ENCODE data around the gene PTEN. TPM values are rescaled to one million over a fixed set of nuclear protein-coding genes. Genes with fewer than 3 reads are reported as not detected.

Gene PTEN
- total RNA-seq, 1 donor from 2014 or later, result 90.3 TPM

- Mint-ChIP-seq H3K4me1 (ENCODE audit: low read depth, unreplicated experiment) (peaks cover 5% of the 10 kb centered on the region), H3K27ac (ENCODE audit: unreplicated experiment) (no peak overlapping the region), H3K4me3 (ENCODE audit: unreplicated experiment) (no peak overlapping the region), H3K9me3 (ENCODE audit: unreplicated experiment) (no peaks in the 10 kb centered on the region), H3K36me3 (ENCODE audit: low read depth, unreplicated experiment) (peaks cover 19% of the 10 kb centered on the region), H3K27me3 (ENCODE audit: low read depth, unreplicated experiment) (no peaks in the 10 kb centered on the region)
- no peak for DNase-seq (ENCODE audit: low read depth)
- Histone ChIP-seq H3K9ac (ENCODE audit: low read length) (no peak overlapping the region), H3K4me1 (ENCODE audit: insufficient read depth, low read length) (no peaks in the 10 kb centered on the region), H3K4me2 (ENCODE audit: low read length) (no peak overlapping the region), H3K27me3 (ENCODE audit: insufficient read depth, low read length) (no peaks in the 10 kb centered on the region), H2AFZ (ENCODE audit: low read depth, low read length) (no peak overlapping the region), H4K20me1 (ENCODE audit: insufficient read depth, low read length) (peaks cover 73% of the 10 kb centered on the region), H3K79me2 (ENCODE audit: insufficient read depth, low read length) (peaks cover 98% of the 10 kb centered on the region), H3K9me3 (ENCODE audit: insufficient read depth, low read depth, low read length) (no peaks in the 10 kb centered on the region), H3K4me3 (ENCODE audit: insufficient read depth, low read depth, low read length) (no peak overlapping the region), H3K36me3 (ENCODE audit: insufficient read depth, low read length) (peaks cover 5% of the 10 kb centered on the region), H3K27ac (ENCODE audit: low read depth, low read length) (no peak overlapping the region)
- FAIRE-seq, result no peak
- TF ChIP-seq, protein P1, sequence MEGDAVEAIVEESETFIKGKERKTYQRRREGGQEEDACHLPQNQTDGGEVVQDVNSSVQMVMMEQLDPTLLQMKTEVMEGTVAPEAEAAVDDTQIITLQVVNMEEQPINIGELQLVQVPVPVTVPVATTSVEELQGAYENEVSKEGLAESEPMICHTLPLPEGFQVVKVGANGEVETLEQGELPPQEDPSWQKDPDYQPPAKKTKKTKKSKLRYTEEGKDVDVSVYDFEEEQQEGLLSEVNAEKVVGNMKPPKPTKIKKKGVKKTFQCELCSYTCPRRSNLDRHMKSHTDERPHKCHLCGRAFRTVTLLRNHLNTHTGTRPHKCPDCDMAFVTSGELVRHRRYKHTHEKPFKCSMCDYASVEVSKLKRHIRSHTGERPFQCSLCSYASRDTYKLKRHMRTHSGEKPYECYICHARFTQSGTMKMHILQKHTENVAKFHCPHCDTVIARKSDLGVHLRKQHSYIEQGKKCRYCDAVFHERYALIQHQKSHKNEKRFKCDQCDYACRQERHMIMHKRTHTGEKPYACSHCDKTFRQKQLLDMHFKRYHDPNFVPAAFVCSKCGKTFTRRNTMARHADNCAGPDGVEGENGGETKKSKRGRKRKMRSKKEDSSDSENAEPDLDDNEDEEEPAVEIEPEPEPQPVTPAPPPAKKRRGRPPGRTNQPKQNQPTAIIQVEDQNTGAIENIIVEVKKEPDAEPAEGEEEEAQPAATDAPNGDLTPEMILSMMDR (IDR thresholded peaks at IDR 0.05; ENCODE audit: insufficient read depth, low read depth, low read length), result no peak
- TF ChIP-seq EZH2 (IDR thresholded peaks at IDR 0.05; ENCODE audit: insufficient read depth, low read length), result no peak
Observed at GRCh38 chr10:87886635-87887034, 23.2 kb downstream of the PTEN start.

- H3K4me1 Mint-ChIP-seq (ENCODE audit: low read depth, unreplicated experiment), result peaks cover 5% of the 10 kb centered on the region
- DNase-seq (ENCODE audit: low read depth) (no peak), FAIRE-seq (no peak)
- no peak for TF ChIP-seq EZH2 (IDR thresholded peaks at IDR 0.05; ENCODE audit: insufficient read depth, low read length)
- TF ChIP-seq, protein P1 (IDR thresholded peaks at IDR 0.05; ENCODE audit: insufficient read depth, low read depth, low read length), result no peak
- H3K4me3 Mint-ChIP-seq (ENCODE audit: unreplicated experiment), result no peak overlapping the region
- Histone ChIP-seq H3K9ac (ENCODE audit: low read length) (no peak overlapping the region), H3K9me3 (ENCODE audit: insufficient read depth, low read depth, low read length) (no peaks in the 10 kb centered on the region), H3K79me2 (ENCODE audit: insufficient read depth, low read length) (peaks cover 100% of the 10 kb centered on the region), H4K20me1 (ENCODE audit: insufficient read depth, low read length) (peaks cover 72% of the 10 kb centered on the region), H3K27me3 (ENCODE audit: insufficient read depth, low read length) (no peaks in the 10 kb centered on the region), H3K4me3 (ENCODE audit: insufficient read depth, low read depth, low read length) (no peak overlapping the region), H3K4me1 (ENCODE audit: insufficient read depth, low read length) (no peaks in the 10 kb centered on the region), H3K36me3 (ENCODE audit: insufficient read depth, low read length) (peaks cover 5% of the 10 kb centered on the region), H2AFZ (ENCODE audit: low read depth, low read length) (no peak overlapping the region), H3K4me2 (ENCODE audit: low read length) (no peak overlapping the region), H3K27ac (ENCODE audit: low read depth, low read length) (no peak overlapping the region)
- no peaks in the 10 kb centered on the region for H3K27me3 Mint-ChIP-seq (ENCODE audit: low read depth, unreplicated experiment)
- no peak overlapping the region for H3K27ac Mint-ChIP-seq (ENCODE audit: unreplicated experiment)
- H3K9me3 Mint-ChIP-seq (ENCODE audit: unreplicated experiment), result no peaks in the 10 kb centered on the region
- peaks cover 14% of the 10 kb centered on the region for H3K36me3 Mint-ChIP-seq (ENCODE audit: low read depth, unreplicated experiment)
Observed at GRCh38 chr10:87887146-87887545, 23.7 kb downstream of the PTEN start.

DNA sequence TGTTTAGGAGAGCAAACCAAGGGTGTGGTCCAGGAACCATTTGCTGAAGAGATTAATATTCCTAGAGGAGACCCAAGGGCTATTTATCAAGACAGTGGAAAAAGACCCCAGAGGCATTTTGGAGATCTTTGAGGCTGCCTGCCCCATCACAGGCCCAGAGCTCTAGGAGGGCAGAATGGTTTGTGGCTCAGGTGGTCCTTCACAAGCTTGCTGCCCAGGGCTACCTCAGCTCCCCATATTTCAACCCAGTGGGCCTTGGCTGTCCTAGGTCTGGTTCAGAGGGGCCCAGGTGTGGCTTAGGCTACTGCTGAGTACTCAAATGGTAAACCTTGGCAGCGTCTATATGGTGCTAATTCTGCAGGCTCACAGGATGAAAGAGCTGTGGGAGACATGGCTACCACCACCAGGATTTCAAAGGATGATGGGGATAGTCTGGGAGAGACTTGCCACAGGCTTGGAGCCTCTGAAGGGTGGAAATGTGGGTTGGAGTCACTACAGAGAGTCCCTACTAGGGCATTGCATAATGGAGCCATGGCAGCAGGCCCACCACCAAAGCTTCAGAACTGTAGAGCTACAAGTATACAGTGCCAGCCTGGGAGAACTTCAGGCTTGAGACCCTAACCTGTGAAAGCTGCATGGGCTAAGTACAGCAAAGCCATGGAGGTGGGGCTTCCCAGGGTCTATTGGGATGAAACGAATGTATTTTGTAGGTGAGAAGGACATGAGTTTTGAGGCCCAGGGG, 24.3 kb downstream of the PTEN start:
- no peaks in the 10 kb centered on the region for H3K9me3 ChIP-seq (ENCODE audit: insufficient read depth, low read depth, low read length)
- Mint-ChIP-seq H3K4me3 (ENCODE audit: unreplicated experiment) (no peak overlapping the region), H3K36me3 (ENCODE audit: low read depth, unreplicated experiment) (peaks cover 14% of the 10 kb centered on the region), H3K27ac (ENCODE audit: unreplicated experiment) (no peak overlapping the region), H3K4me1 (ENCODE audit: low read depth, unreplicated experiment) (peaks cover 4% of the 10 kb centered on the region), H3K9me3 (ENCODE audit: unreplicated experiment) (no peaks in the 10 kb centered on the region), H3K27me3 (ENCODE audit: low read depth, unreplicated experiment) (no peaks in the 10 kb centered on the region)
- FAIRE-seq (no peak), DNase-seq (ENCODE audit: low read depth) (no peak)
- no peak for TF ChIP-seq EZH2 (IDR thresholded peaks at IDR 0.05; ENCODE audit: insufficient read depth, low read length)
- TF ChIP-seq, protein P1 (IDR thresholded peaks at IDR 0.05; ENCODE audit: insufficient read depth, low read depth, low read length), result no peak
- no peaks in the 10 kb centered on the region for H3K4me1 ChIP-seq (ENCODE audit: insufficient read depth, low read length)
- peaks cover 100% of the 10 kb centered on the region for H3K79me2 ChIP-seq (ENCODE audit: insufficient read depth, low read length)
- H3K27me3 ChIP-seq (ENCODE audit: insufficient read depth, low read length), result no peaks in the 10 kb centered on the region
- no peak overlapping the region for H3K9ac ChIP-seq (ENCODE audit: low read length)
- H3K27ac ChIP-seq (ENCODE audit: low read depth, low read length), result no peak overlapping the region
- no peak overlapping the region for H3K4me2 ChIP-seq (ENCODE audit: low read length)
- H3K4me3 ChIP-seq (ENCODE audit: insufficient read depth, low read depth, low read length), result no peak overlapping the region
- H3K36me3 ChIP-seq (ENCODE audit: insufficient read depth, low read length), result peaks cover 5% of the 10 kb centered on the region
- H4K20me1 ChIP-seq (ENCODE audit: insufficient read depth, low read length), result peaks cover 72% of the 10 kb centered on the region
- H2AFZ ChIP-seq (ENCODE audit: low read depth, low read length), result no peak overlapping the region
